ENCODE measurements around the gene KRTAP5-5.

Gene KRTAP5-5

DNA sequence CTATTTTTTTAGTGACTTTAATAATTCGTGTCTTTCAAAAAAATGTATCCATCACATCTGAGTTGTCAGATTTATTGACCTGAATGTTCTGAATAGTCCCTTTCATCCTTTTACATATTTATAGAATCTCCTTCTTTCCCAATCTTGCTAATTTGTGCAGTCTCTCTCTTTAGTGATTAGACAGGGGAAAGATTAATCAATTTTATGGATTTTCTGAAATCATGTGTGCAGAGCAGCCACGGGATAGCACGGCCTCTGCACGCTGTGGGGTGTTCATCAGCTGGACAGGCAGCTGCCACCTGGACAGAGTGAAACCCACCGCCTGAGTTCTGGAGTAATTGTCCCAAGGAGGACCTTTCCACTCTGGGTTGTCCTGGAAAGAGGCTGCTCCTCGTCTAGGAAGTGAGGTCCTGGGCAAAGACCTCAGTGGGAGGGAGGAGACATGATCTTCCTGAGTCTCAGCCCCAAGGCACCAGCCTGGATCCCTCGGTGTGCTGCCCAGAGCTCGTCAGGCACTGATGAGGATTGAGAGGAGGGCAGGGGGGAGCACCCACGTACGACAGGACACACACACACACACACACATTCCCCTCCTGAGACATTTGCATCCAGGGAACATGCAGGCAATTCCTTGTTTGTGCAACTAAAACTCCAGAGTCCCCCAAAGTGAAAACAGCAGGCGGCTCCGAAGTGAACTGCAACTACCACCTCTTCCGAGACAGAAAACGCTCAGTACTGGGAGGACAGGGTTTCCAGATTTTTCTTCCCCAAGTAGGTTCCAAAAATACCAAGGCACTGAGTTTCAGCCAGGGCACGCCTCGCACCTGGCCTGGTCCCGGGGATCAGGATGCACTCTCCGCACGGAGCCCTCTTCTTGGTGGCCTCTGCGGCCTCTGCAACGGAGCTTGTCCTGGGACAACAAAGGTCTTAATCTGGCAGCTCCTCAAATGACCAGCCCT, 44.9 kb downstream of the KRTAP5-5 start:
- TF ChIP-seq TAF1 (IDR thresholded peaks at IDR 0.05; ENCODE audit: borderline replicate concordance, insufficient read depth, low read length) = no peak
- no peak for TF ChIP-seq REST (IDR thresholded peaks at IDR 0.05; ENCODE audit: insufficient read depth in 1 of 2, low read depth in 2 of 2, low read length in 2 of 2)
- TF ChIP-seq FOXP2 (optimal IDR thresholded peaks at IDR 0.05; ENCODE audit: borderline replicate concordance, extremely low read depth, extremely low read length, insufficient read depth) = no peak
- no peak for TF ChIP-seq SIN3A (IDR thresholded peaks at IDR 0.05; ENCODE audit: borderline replicate concordance, insufficient read depth, low read length)
- TF ChIP-seq POLR2AphosphoS5 (IDR thresholded peaks at IDR 0.05; ENCODE audit: low read depth, low read length) = no peak

DNA sequence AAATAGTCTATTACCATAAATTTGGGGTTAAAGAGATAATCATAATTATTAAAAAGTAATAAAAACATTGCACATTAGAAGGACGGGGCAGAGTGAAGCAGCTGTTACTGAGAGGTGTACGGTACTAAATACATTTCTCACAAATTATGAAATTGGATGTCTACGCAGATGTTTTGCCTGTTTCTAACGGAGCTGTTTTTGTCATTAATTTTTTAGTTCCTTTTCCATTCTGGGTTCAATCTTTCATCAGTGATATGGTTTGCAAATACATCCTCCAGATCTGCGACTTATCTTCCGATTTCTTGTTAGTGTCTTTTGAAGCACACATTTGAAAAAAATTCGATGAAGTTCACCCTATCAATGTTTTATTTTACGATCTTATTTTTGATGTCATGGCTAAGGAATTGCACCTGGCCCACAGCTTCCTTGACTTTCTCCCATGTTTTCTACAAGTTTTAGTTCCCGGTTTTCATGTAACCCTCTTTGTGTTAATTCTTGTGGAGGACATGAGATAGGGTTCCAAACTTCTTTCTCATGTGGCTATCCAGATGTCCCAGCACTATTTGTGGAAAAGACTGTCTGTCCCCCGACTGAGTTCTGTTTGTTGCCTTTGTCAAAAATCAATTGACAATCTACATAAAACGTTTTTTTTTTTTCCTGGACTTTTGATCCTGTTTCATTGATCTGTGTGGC, 46.1 kb downstream of the KRTAP5-5 start:
- TF ChIP-seq REST (IDR thresholded peaks at IDR 0.05; ENCODE audit: insufficient read depth in 1 of 2, low read depth in 2 of 2, low read length in 2 of 2) (no peak), TAF1 (IDR thresholded peaks at IDR 0.05; ENCODE audit: borderline replicate concordance, insufficient read depth, low read length) (no peak), FOXP2 (optimal IDR thresholded peaks at IDR 0.05; ENCODE audit: borderline replicate concordance, extremely low read depth, extremely low read length, insufficient read depth) (no peak), SIN3A (IDR thresholded peaks at IDR 0.05; ENCODE audit: borderline replicate concordance, insufficient read depth, low read length) (no peak), POLR2AphosphoS5 (IDR thresholded peaks at IDR 0.05; ENCODE audit: low read depth, low read length) (no peak)

- TF ChIP-seq REST (IDR thresholded peaks at IDR 0.05; ENCODE audit: insufficient read depth in 1 of 2, low read depth in 2 of 2, low read length in 2 of 2) = no peak
- no peak for TF ChIP-seq SIN3A (IDR thresholded peaks at IDR 0.05; ENCODE audit: borderline replicate concordance, insufficient read depth, low read length)
Measured at GRCh38 chr11:1676229-1676740, 46.7 kb downstream of the KRTAP5-5 start.

DNA sequence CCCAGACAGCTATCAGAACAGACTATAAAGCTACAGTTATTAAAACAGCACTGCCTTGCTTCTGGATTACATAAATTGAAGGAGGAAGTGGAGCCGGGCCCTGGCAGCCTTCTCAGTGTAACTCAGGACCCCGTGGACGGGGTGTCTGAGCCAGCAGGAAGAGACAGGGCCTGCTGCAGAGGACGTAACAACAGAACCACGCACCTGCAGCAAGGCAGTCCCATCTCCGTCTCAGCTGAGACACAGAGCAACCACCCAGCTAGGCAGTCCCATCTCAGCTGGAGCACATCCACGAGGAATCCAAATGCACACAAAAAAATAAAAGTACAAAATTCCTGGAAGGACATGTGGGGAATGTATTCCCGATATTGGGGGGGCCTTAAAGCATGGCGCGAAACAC, 50.3 kb downstream of the KRTAP5-5 start:
- no peak for TF ChIP-seq REST (IDR thresholded peaks at IDR 0.05; ENCODE audit: insufficient read depth in 1 of 2, low read depth in 2 of 2, low read length in 2 of 2)
- no peak for TF ChIP-seq SIN3A (IDR thresholded peaks at IDR 0.05; ENCODE audit: borderline replicate concordance, insufficient read depth, low read length)
- TF ChIP-seq TAF1 (IDR thresholded peaks at IDR 0.05; ENCODE audit: borderline replicate concordance, insufficient read depth, low read length) = no peak
- TF ChIP-seq FOXP2 (optimal IDR thresholded peaks at IDR 0.05; ENCODE audit: borderline replicate concordance, extremely low read depth, extremely low read length, insufficient read depth) = no peak
- TF ChIP-seq POLR2AphosphoS5 (IDR thresholded peaks at IDR 0.05; ENCODE audit: low read depth, low read length) = no peak

All from PFSK-1 (cell line).